DOHH2 (cell line): ENCODE results near the gene CYP27B1.

Source experiments
- CTCF ChIP-seq: fragments of 200-600 bp; sonication (generic); IDR thresholded peaks from one replicate; pipeline ENCODE4 v1.5.1; 2014; ENCODE audit warnings: antibody characterized with exemption, mild to moderate bottlenecking, low read depth, low read length; ENCODE audit not compliant: poor library complexity, severe bottlenecking
- EZH2phosphoT487 ChIP-seq: fragments of 200-600 bp; sonication (generic); IDR thresholded peaks from 2 replicates; pipeline ENCODE4 v1.6.1; 2017; ENCODE audit warnings: borderline replicate concordance, mild to moderate bottlenecking, antibody characterized with exemption, low read length, moderate library complexity, mixed read lengths

GRCh38 chr12:57808351-57808750, 41.5 kb upstream of the CYP27B1 start:
- TF ChIP-seq CTCF = no peak
- TF ChIP-seq EZH2phosphoT487 = no peak
